ENCODE results near the gene RASSF7. TPM values are rescaled to one million over a fixed set of nuclear protein-coding genes. Genes with fewer than 3 reads are reported as not detected.

Gene RASSF7
- total and polyA plus RNA-seq, 10 of the 15 experiments (the other 5 are each of a cell fraction or from before 2014, with no cell fraction given), result 0.39 to 29.7 (median 13.2) TPM

GRCh38 chr11:535519-536454 is 25.0 kb upstream of the RASSF7 start, which contains the start of gene HRAS (continued):
- TF ChIP-seq RAD21 (IDR thresholded peaks at IDR 0.05; ENCODE audit: insufficient read depth, low read depth, low read length) (no peak), PAX5 (IDR thresholded peaks at IDR 0.05; ENCODE audit: borderline replicate concordance, low read depth, low read length) (no peak), EP300 (IDR thresholded peaks at IDR 0.05; ENCODE audit: borderline replicate concordance in 1 of 2, control insufficient read depth in 1 of 2, low read depth in 2 of 2, low read length in 2 of 2) (no peak), MYC (IDR thresholded peaks at IDR 0.05; ENCODE audit: insufficient read depth, insufficient read length, insufficient replicate concordance, low read length, severe bottlenecking) (no peak), LARP7 (IDR thresholded peaks at IDR 0.05) (peak; percentile 93; the same call in 1 of the 2 replicates), BHLHE40 (IDR thresholded peaks at IDR 0.05; ENCODE audit: borderline replicate concordance in 1 of 2, low read depth in 2 of 2, low read length in 1 of 2) (peak; percentile 60 to 95; a peak in 3 of 4 replicates), NRF1 (conservative IDR thresholded peaks at IDR 0.05; ENCODE audit: low read depth, low read length) (peak; percentile 50), JUNB (IDR thresholded peaks at IDR 0.05) (no peak), IKZF2 (IDR thresholded peaks at IDR 0.05) (no peak), RAD51 (IDR thresholded peaks at IDR 0.05) (no peak), PML (IDR thresholded peaks at IDR 0.05; ENCODE audit: low read length) (no peak), ZNF622 (IDR thresholded peaks at IDR 0.05) (no peak), ZBTB4 (CRISPR knock-in tag; IDR thresholded peaks at IDR 0.05) (no peak), NFXL1 (IDR thresholded peaks at IDR 0.05; ENCODE audit: borderline replicate concordance) (no peak), HCFC1 (IDR thresholded peaks at IDR 0.05; ENCODE audit: low read length) (peak; percentile 30; the same call in 1 of the 2 replicates)
- TF ChIP-seq, protein P1, sequence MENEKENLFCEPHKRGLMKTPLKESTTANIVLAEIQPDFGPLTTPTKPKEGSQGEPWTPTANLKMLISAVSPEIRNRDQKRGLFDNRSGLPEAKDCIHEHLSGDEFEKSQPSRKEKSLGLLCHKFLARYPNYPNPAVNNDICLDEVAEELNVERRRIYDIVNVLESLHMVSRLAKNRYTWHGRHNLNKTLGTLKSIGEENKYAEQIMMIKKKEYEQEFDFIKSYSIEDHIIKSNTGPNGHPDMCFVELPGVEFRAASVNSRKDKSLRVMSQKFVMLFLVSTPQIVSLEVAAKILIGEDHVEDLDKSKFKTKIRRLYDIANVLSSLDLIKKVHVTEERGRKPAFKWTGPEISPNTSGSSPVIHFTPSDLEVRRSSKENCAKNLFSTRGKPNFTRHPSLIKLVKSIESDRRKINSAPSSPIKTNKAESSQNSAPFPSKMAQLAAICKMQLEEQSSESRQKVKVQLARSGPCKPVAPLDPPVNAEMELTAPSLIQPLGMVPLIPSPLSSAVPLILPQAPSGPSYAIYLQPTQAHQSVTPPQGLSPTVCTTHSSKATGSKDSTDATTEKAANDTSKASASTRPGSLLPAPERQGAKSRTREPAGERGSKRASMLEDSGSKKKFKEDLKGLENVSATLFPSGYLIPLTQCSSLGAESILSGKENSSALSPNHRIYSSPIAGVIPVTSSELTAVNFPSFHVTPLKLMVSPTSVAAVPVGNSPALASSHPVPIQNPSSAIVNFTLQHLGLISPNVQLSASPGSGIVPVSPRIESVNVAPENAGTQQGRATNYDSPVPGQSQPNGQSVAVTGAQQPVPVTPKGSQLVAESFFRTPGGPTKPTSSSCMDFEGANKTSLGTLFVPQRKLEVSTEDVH (IDR thresholded peaks at IDR 0.05; ENCODE audit: low read depth, partially characterized antibody), result no peak
- TF ChIP-seq, protein P2, sequence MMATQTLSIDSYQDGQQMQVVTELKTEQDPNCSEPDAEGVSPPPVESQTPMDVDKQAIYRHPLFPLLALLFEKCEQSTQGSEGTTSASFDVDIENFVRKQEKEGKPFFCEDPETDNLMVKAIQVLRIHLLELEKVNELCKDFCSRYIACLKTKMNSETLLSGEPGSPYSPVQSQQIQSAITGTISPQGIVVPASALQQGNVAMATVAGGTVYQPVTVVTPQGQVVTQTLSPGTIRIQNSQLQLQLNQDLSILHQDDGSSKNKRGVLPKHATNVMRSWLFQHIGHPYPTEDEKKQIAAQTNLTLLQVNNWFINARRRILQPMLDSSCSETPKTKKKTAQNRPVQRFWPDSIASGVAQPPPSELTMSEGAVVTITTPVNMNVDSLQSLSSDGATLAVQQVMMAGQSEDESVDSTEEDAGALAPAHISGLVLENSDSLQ (IDR thresholded peaks at IDR 0.05), result peak; percentile 98

All from GM12878 (cell line).